Duodenal mucosa (tissue), 2 donors: ENCODE measurements around the gene SMYD5.

Experiments used
- H3K27ac ChIP-seq: one replicate; pipeline ENCODE4 v1.7.0; 2013; ENCODE audit warnings: low read depth, low read length
- H3K27me3 ChIP-seq, 2 donors: one replicate each; pipeline ENCODE4 v1.7.0; 2013; ENCODE audit warnings: low read length in 2 of 2, control low read depth in 1 of 2; ENCODE audit not compliant: insufficient read depth in 2 of 2, control insufficient read depth in 1 of 2
- H3K36me3 ChIP-seq, 2 donors: one replicate each; pipeline ENCODE4 v1.7.0; 2013; ENCODE audit warnings: low read length in 2 of 2, control low read depth in 1 of 2; ENCODE audit not compliant: insufficient read depth in 2 of 2, control insufficient read depth in 1 of 2
- H3K4me1 ChIP-seq, 2 donors: one replicate each; pipeline ENCODE4 v1.7.0; 2013; ENCODE audit warnings: low read length in 2 of 2, control low read depth in 1 of 2; ENCODE audit not compliant: insufficient read depth in 2 of 2, control insufficient read depth in 1 of 2
- H3K4me3 ChIP-seq, 2 donors: one replicate each; pipeline ENCODE4 v1.7.0; 2013; ENCODE audit warnings: low read length in 2 of 2, low read depth in 1 of 2
- H3K9ac ChIP-seq, 2 donors: one replicate each; pipeline ENCODE4 v1.7.0; 2013; ENCODE audit warnings: low read length in 2 of 2, low read depth in 1 of 2
- H3K9me3 ChIP-seq, 2 donors: one replicate each; pipeline ENCODE4 v1.7.0; 2013; ENCODE audit warnings: low read length in 2 of 2, control low read depth in 1 of 2; ENCODE audit not compliant: control insufficient read depth in 1 of 2

Gene SMYD5

GRCh38 chr2:73223821-73224220, 9.8 kb downstream of the SMYD5 start:
- Histone ChIP-seq H3K4me1 (no peaks in the 10 kb centered on the region), H3K27me3 (no peaks in the 10 kb centered on the region), H3K36me3 (peaks cover 12 to 90% of the 10 kb centered on the region in 2 donors), H3K9ac (no peak overlapping the region), H3K27ac (no peak overlapping the region), H3K4me3 (no peak overlapping the region), H3K9me3 (no peaks in the 10 kb centered on the region)

- Histone ChIP-seq H3K4me1 (no peaks in the 10 kb centered on the region), H3K9me3 (no peaks in the 10 kb centered on the region), H3K27ac (no peak overlapping the region), H3K27me3 (no peaks in the 10 kb centered on the region), H3K36me3 (peaks cover 12 to 85% of the 10 kb centered on the region in 2 donors), H3K4me3 (no peak overlapping the region), H3K9ac (no peak overlapping the region)
These were observed 11.7 kb downstream of the SMYD5 start for GRCh38 chr2:73225513-73226360.

GRCh38 chr2:73227086-73227485, 13.0 kb downstream of the SMYD5 start:
- peaks cover 12 to 73% of the 10 kb centered on the region in 2 donors for H3K36me3 ChIP-seq
- no peak overlapping the region for H3K27ac ChIP-seq
- H3K27me3 ChIP-seq, result no peaks in the 10 kb centered on the region
- H3K4me1 ChIP-seq, result no peaks in the 10 kb centered on the region
- H3K4me3 ChIP-seq, result no peak overlapping the region
- no peak overlapping the region for H3K9ac ChIP-seq
- H3K9me3 ChIP-seq, result no peaks in the 10 kb centered on the region

- no peaks in the 10 kb centered on the region for H3K27me3 ChIP-seq
- H3K27ac ChIP-seq, result no peak overlapping the region
- peaks cover 12 to 59% of the 10 kb centered on the region in 2 donors for H3K36me3 ChIP-seq
These were observed 14.6 kb downstream of the SMYD5 start for GRCh38 chr2:73228631-73229030.

GRCh38 chr2:73232403-73233153, 18.5 kb downstream of the SMYD5 start:
- peak overlapping the region; percentile 94 to 99 for H3K4me3 ChIP-seq
- H3K9me3 ChIP-seq, result no peaks in the 10 kb centered on the region
- H3K4me1 ChIP-seq, result peaks cover 17 to 31% of the 10 kb centered on the region in 2 donors
- H3K27ac ChIP-seq, result no peak overlapping the region
- H3K36me3 ChIP-seq, result peaks cover 3 to 27% of the 10 kb centered on the region in 2 donors
- H3K9ac ChIP-seq, result peak overlapping the region; percentile 76 to 92
- H3K27me3 ChIP-seq, result no peaks in the 10 kb centered on the region

More at GRCh38 chr2:73228631-73229030, 14.6 kb downstream of the SMYD5 start:
- Histone ChIP-seq H3K4me1 (peaks cover 4 to 10% of the 10 kb centered on the region in 2 donors), H3K4me3 (no peak overlapping the region), H3K9ac (no peak overlapping the region), H3K9me3 (no peaks in the 10 kb centered on the region)

GRCh38 chr2:73233154-73233931, 19.3 kb downstream of the SMYD5 start, which contains the start of gene PRADC1:
TSS of gene PRADC1 (minus strand) at chr2:73233239. CDS start at chr2:73233160, 79 bp downstream.
- H3K4me3 ChIP-seq, result peak within 1 kb of the TSS; percentile 94 to 99
- no peaks in the 10 kb centered on the region for H3K27me3 ChIP-seq
- no peaks in the 10 kb centered on the region for H3K9me3 ChIP-seq
- peak within 1 kb of the TSS; percentile 88 for H3K27ac ChIP-seq
- H3K36me3 ChIP-seq, result peaks cover 3 to 23% of the 10 kb centered on the region in 2 donors
- H3K4me1 ChIP-seq, result peaks cover 17 to 31% of the 10 kb centered on the region in 2 donors
- peak within 1 kb of the TSS; percentile 87 to 99 for H3K9ac ChIP-seq

GRCh38 chr2:73233932-73234832, 20.1 kb downstream of the SMYD5 start, which contains the start of gene CCT7:
TSS of gene CCT7 (plus strand) at chr2:73234308. CDS start at chr2:73234379, 71 bp downstream.
- Histone ChIP-seq H3K9ac (peak within 1 kb of the TSS; percentile 87 to 99), H3K27ac (peak within 1 kb of the TSS; percentile 93), H3K4me1 (peaks cover 17 to 31% of the 10 kb centered on the region in 2 donors), H3K36me3 (peaks cover 4 to 20% of the 10 kb centered on the region in 2 donors), H3K27me3 (no peaks in the 10 kb centered on the region), H3K4me3 (peak within 1 kb of the TSS; percentile 94 to 99), H3K9me3 (no peaks in the 10 kb centered on the region)

- H3K9me3 ChIP-seq, result no peaks in the 10 kb centered on the region
- H3K27me3 ChIP-seq, result no peaks in the 10 kb centered on the region
- H3K4me1 ChIP-seq, result peaks cover 17 to 31% of the 10 kb centered on the region in 2 donors
- H3K9ac ChIP-seq, result peak overlapping the region; percentile 87 to 99
- peaks cover 10 to 24% of the 10 kb centered on the region in 2 donors for H3K36me3 ChIP-seq
- H3K27ac ChIP-seq, result no peak overlapping the region
- peak overlapping the region; percentile 94 to 99 for H3K4me3 ChIP-seq
These were observed 21.4 kb downstream of the SMYD5 start for GRCh38 chr2:73235315-73236028.
